T-helper 22 cell (primary cell): ENCODE results near the gene CAMK1D.
A peak's percentile ranks its signal among the peaks of the same experiment; 100 is the strongest.
"Not testable (repeated sequence)": the region's sequence is repeated elsewhere in the genome, so short reads cannot be mapped to it uniquely, and the experiment has no call there.

Source experiments
- DNase-seq: peaks from one replicate; pipeline ENCODE4 v3.0.0-alpha.2; 2020; ENCODE audit warnings: low read depth

The CAMK1D gene

GRCh38 chr10:12348870-12349628, at the start of gene CAMK1D:
CAMK1D (plus strand) TSS chr10:12349547.
- DNase-seq, result peak; percentile 88

GRCh38 chr10:12301036-12301435, 48.3 kb upstream of the CAMK1D start:
- not testable (repeated sequence) for DNase-seq

GRCh38 chr10:12308057-12308456, 41.3 kb upstream of the CAMK1D start:
- no peak for DNase-seq

GRCh38 chr10:12308736-12309375, 40.5 kb upstream of the CAMK1D start:
- no peak for DNase-seq

- DNase-seq, result not testable (repeated sequence)
Measured at GRCh38 chr10:12309783-12310182, 39.6 kb upstream of the CAMK1D start.

- DNase-seq, result no peak
Measured at GRCh38 chr10:12314836-12315235, 34.5 kb upstream of the CAMK1D start.

- no peak for DNase-seq
Measured at GRCh38 chr10:12319076-12319475, 30.3 kb upstream of the CAMK1D start.

- no peak for DNase-seq
Measured at GRCh38 chr10:12320892-12321291, 28.5 kb upstream of the CAMK1D start.

GRCh38 chr10:12321641-12322040, 27.7 kb upstream of the CAMK1D start:
- DNase-seq, result no peak

GRCh38 chr10:12322583-12323131, 26.7 kb upstream of the CAMK1D start:
- DNase-seq, result no peak

- no peak for DNase-seq
Measured at GRCh38 chr10:12324530-12324929, 24.8 kb upstream of the CAMK1D start.

GRCh38 chr10:12327074-12327473, 22.3 kb upstream of the CAMK1D start:
- DNase-seq, result no peak

GRCh38 chr10:12327476-12327875, 21.9 kb upstream of the CAMK1D start:
- DNase-seq, result no peak

- not testable (repeated sequence) for DNase-seq
Measured at GRCh38 chr10:12328312-12328711, 21.0 kb upstream of the CAMK1D start.

- DNase-seq, result no peak
Measured at GRCh38 chr10:12332572-12333379, 16.6 kb upstream of the CAMK1D start.

- peak; percentile 42 for DNase-seq
Measured at GRCh38 chr10:12333380-12334185, 15.8 kb upstream of the CAMK1D start.

GRCh38 chr10:12334186-12334530, 15.2 kb upstream of the CAMK1D start:
- DNase-seq, result no peak

GRCh38 chr10:12335169-12335568, 14.2 kb upstream of the CAMK1D start:
- DNase-seq, result not testable (repeated sequence)

GRCh38 chr10:12337453-12338372, 11.6 kb upstream of the CAMK1D start:
- no peak for DNase-seq

- DNase-seq, result no peak
Measured at GRCh38 chr10:12338981-12339380, 10.4 kb upstream of the CAMK1D start.

- DNase-seq, result no peak
Measured at GRCh38 chr10:12340371-12340770, 9.0 kb upstream of the CAMK1D start.
